H1 (cell line): ENCODE results near the gene RGS9BP. TPM values are rescaled to one million over a fixed set of nuclear protein-coding genes. Genes with fewer than 3 reads are reported as not detected.

ENCODE experiments used
- CTCF ChIA-PET: fragments of 300-600 bp; sonication (Branson Sonifier 250); formaldehyde crosslinking; loops from one replicate; lab custom pipeline; 2021; ENCODE audit not compliant: partially characterized antibody; lab: Charles Lee
- POLR2A ChIA-PET: fragments of 300-600 bp; sonication (Branson Sonifier 250); formaldehyde crosslinking; loops from one replicate; lab custom pipeline; 2021; ENCODE audit warnings: inconsistent platforms; ENCODE audit not compliant: partially characterized antibody; lab: Charles Lee
- DNase-seq, 2 experiments: peaks; one replicate each; pipeline versions ENCODE4 v3.0.0 to v3.0.0-alpha.2; 2010 to 2022; ENCODE audit warnings: low spot score in 2 of 2, low read depth in 1 of 2, mixed read lengths in 1 of 2
- FAIRE-seq: peaks from 2 replicates; lab custom pipeline; 2011; peaks lifted over from hg19 to GRCh38; lab: Jason Lieb, UNC
- H2AFZ ChIP-seq: 2 replicates; pipeline ENCODE4 v1.8.1; 2012; ENCODE audit warnings: low read length, inconsistent platforms
- H2AK5ac ChIP-seq: 2 replicates; pipeline ENCODE4 v1.6.1; 2013; ENCODE audit warnings: low read depth, low read length
- H2BK120ac ChIP-seq: replicated peaks from 2 replicates; pipeline ENCODE3; 2013; ENCODE audit warnings: low read depth, low read length, inconsistent platforms
- H2BK12ac ChIP-seq: 2 replicates; pipeline ENCODE4 v1.6.1; 2013; ENCODE audit warnings: low read depth, low read length
- H2BK15ac ChIP-seq: 2 replicates; pipeline ENCODE4 v1.6.1; 2013; ENCODE audit warnings: low read length
- H2BK20ac ChIP-seq: 2 replicates; pipeline ENCODE4 v1.6.1; 2013; ENCODE audit warnings: low read length
- H2BK5ac ChIP-seq: 2 replicates; pipeline ENCODE4 v1.6.1; 2013; ENCODE audit warnings: low read depth, low read length
- H3K14ac ChIP-seq: 2 replicates; pipeline ENCODE4 v1.6.1; 2013; ENCODE audit warnings: inconsistent platforms; ENCODE audit not compliant: insufficient read length
- H3K18ac ChIP-seq: 2 replicates; pipeline ENCODE4 v1.6.1; 2013; ENCODE audit warnings: low read length; ENCODE audit errors: extremely low read depth
- H3K23ac ChIP-seq: 2 replicates; pipeline ENCODE4 v1.6.1; 2013; ENCODE audit warnings: inconsistent platforms; ENCODE audit not compliant: insufficient read length
- H3K23me2 ChIP-seq: 2 replicates; pipeline ENCODE4 v1.6.1; 2013; ENCODE audit warnings: low read depth, low read length
- H3K27ac ChIP-seq: 2 replicates; pipeline ENCODE4 v1.6.1; 2011; ENCODE audit warnings: low read depth, low read length, inconsistent platforms
- H3K27me3 ChIP-seq, 4 experiments: replicated peaks in 1 of 4; 1 replicate in 1 of 4; 2 replicates in 3 of 4; pipeline versions ENCODE4 v1.6.1 to v1.8.1; 2011 to 2013; ENCODE audit warnings: low read length in 3 of 4, mild to moderate bottlenecking in 3 of 4, inconsistent platforms in 2 of 4, mixed read lengths in 2 of 4, moderate library complexity in 1 of 4; ENCODE audit not compliant: control insufficient read depth in 3 of 4, insufficient read depth in 3 of 4; ENCODE audit errors: extremely low read depth in 1 of 4
- H3K36me3 ChIP-seq, 4 experiments: 2 replicates each; pipeline versions ENCODE4 v1.6.1 to v1.8.1; 2011 to 2013; ENCODE audit warnings: mild to moderate bottlenecking in 4 of 4, low read length in 3 of 4, moderate library complexity in 2 of 4, control low read depth in 1 of 4, inconsistent platforms in 1 of 4; ENCODE audit not compliant: insufficient read depth in 4 of 4, control insufficient read depth in 2 of 4
- H3K4ac ChIP-seq: replicated peaks from 2 replicates; pipeline ENCODE3; 2013; ENCODE audit warnings: low read length, low read depth, mixed read lengths, inconsistent platforms; ENCODE audit not compliant: insufficient read length
- H3K4me1 ChIP-seq, 4 experiments: replicated peaks in 1 of 4; 1 replicate in 1 of 4; 2 replicates in 3 of 4; pipeline versions ENCODE4 v1.6.1 to v1.8.1; 2011 to 2013; ENCODE audit warnings: low read length in 3 of 4, inconsistent platforms in 2 of 4, mixed read lengths in 1 of 4; ENCODE audit not compliant: insufficient read depth in 4 of 4, control insufficient read depth in 3 of 4
- H3K4me2 ChIP-seq, 2 experiments: 2 replicates each; pipeline versions ENCODE4 v1.6.1 to v1.8.1; 2011 to 2013; ENCODE audit warnings: low read depth in 2 of 2, low read length in 2 of 2, control low read depth in 1 of 2, inconsistent platforms in 1 of 2, mild to moderate bottlenecking in 1 of 2; ENCODE audit not compliant: insufficient read depth in 1 of 2
- H3K4me3 ChIP-seq, 4 experiments: fragments of 200-600, 300-600 bp in 1 of 4; sonication (generic), shearing (Covaris generic), sonication (Bioruptor Twin) in 1 of 4; 2 replicates each; pipeline versions ENCODE4 v1.5.1 to v1.8.1; 2011 to 2016; ENCODE audit warnings: low read length in 4 of 4, low read depth in 3 of 4, control low read depth in 2 of 4, inconsistent platforms in 2 of 4, mild to moderate bottlenecking in 2 of 4, mixed read lengths in 1 of 4, moderate library complexity in 1 of 4; ENCODE audit not compliant: insufficient read depth in 2 of 4; ENCODE audit errors: extremely low read depth in 1 of 4
- H3K56ac ChIP-seq: replicated peaks from 2 replicates; pipeline ENCODE3; 2013; ENCODE audit warnings: low read depth, mild to moderate bottlenecking, mixed read lengths, low read length, inconsistent platforms; ENCODE audit not compliant: insufficient read length
- H3K79me1 ChIP-seq: 2 replicates; pipeline ENCODE4 v1.6.1; 2013; ENCODE audit warnings: low read depth, low read length, control low read depth
- H3K79me2 ChIP-seq, 2 experiments: 2 replicates each; pipeline versions ENCODE4 v1.6.1 to v1.8.1; 2012 to 2013; ENCODE audit warnings: low read length in 2 of 2, mild to moderate bottlenecking in 2 of 2, inconsistent platforms in 1 of 2; ENCODE audit not compliant: insufficient read depth in 2 of 2, control insufficient read depth in 1 of 2
- H3K9ac ChIP-seq, 4 experiments: replicated peaks in 1 of 4; 1 replicate in 1 of 4; 2 replicates in 3 of 4; pipeline versions ENCODE4 v1.6.1 to v1.8.1; 2011 to 2013; ENCODE audit warnings: low read depth in 3 of 4, low read length in 3 of 4, control low read depth in 2 of 4, mild to moderate bottlenecking in 2 of 4, moderate library complexity in 2 of 4, inconsistent platforms in 1 of 4; ENCODE audit errors: extremely low read depth in 1 of 4
- H3K9me3 ChIP-seq, 2 experiments: 2 replicates each; pipeline versions ENCODE4 v1.6.1 to v1.8.1; 2012 to 2013; ENCODE audit warnings: mild to moderate bottlenecking in 2 of 2, moderate library complexity in 2 of 2, control low read depth in 1 of 2, inconsistent platforms in 1 of 2, low read depth in 1 of 2, low read length in 1 of 2, mixed read lengths in 1 of 2; ENCODE audit not compliant: insufficient read depth in 2 of 2
- H4K20me1 ChIP-seq, 2 experiments: replicated peaks in 1 of 2; 2 replicates each; pipeline versions ENCODE3 to v1.8.1; 2011 to 2013; ENCODE audit warnings: inconsistent platforms in 2 of 2, low read length in 2 of 2, mild to moderate bottlenecking in 1 of 2; ENCODE audit not compliant: insufficient read depth in 2 of 2, control insufficient read depth in 1 of 2
- H4K5ac ChIP-seq: 2 replicates; pipeline ENCODE4 v1.6.1; 2013; ENCODE audit warnings: low read length, low read depth, mixed read lengths, inconsistent platforms; ENCODE audit not compliant: insufficient read length
- H4K8ac ChIP-seq: 2 replicates; pipeline ENCODE4 v1.8.0; 2013; ENCODE audit warnings: mild to moderate bottlenecking, moderate library complexity, low read length, inconsistent platforms; ENCODE audit not compliant: insufficient read depth; ENCODE audit errors: extremely low read depth
- H4K91ac ChIP-seq: replicated peaks from 2 replicates; pipeline ENCODE3; 2013; ENCODE audit warnings: low read length, mixed read lengths, inconsistent platforms; ENCODE audit not compliant: insufficient read length
- BCL11A ChIP-seq, 2 experiments: IDR thresholded peaks; one replicate each; pipeline ENCODE4 v1.6.1; 2011; ENCODE audit warnings: low read depth in 2 of 2, low read length in 2 of 2, mild to moderate bottlenecking in 2 of 2
- CHD1 ChIP-seq: IDR thresholded peaks from 2 replicates; pipeline ENCODE4 v1.6.1; 2012; ENCODE audit warnings: low read depth, low read length, improper control_type of control experiment
- CREB1 ChIP-seq: IDR thresholded peaks from 2 replicates; pipeline ENCODE4 v1.6.1; 2012; ENCODE audit warnings: inconsistent platforms
- CTBP2 ChIP-seq: IDR thresholded peaks from 2 replicates; pipeline ENCODE4 v1.7.0; 2011; ENCODE audit warnings: borderline replicate concordance, mild to moderate bottlenecking, moderate library complexity, mixed read lengths, low read length; ENCODE audit not compliant: insufficient read depth, insufficient read length
- EGR1 ChIP-seq: IDR thresholded peaks from 2 replicates; pipeline ENCODE4 v1.6.1; 2011; ENCODE audit warnings: low read depth, low read length, borderline replicate concordance
- EP300 ChIP-seq, 2 experiments: IDR thresholded peaks; 1 replicate in 1 of 2; 2 replicates in 1 of 2; pipeline ENCODE4 v1.6.1; 2011 to 2012; ENCODE audit warnings: low read depth in 2 of 2, low read length in 2 of 2, mild to moderate bottlenecking in 2 of 2, borderline replicate concordance in 1 of 2, inconsistent platforms in 1 of 2, moderate library complexity in 1 of 2
- EZH2 ChIP-seq: fragments of 200-600 bp; sonication (generic); IDR thresholded peaks from 2 replicates; pipeline ENCODE4 v1.7.1; 2012; ENCODE audit warnings: low read depth, mild to moderate bottlenecking, moderate library complexity, low read length, inconsistent platforms; ENCODE audit not compliant: severe bottlenecking
- GABPA ChIP-seq: IDR thresholded peaks from 2 replicates; pipeline ENCODE4 v1.6.1; 2011; ENCODE audit warnings: mild to moderate bottlenecking, low read length, moderate library complexity, borderline replicate concordance; ENCODE audit not compliant: insufficient read depth
- JUN ChIP-seq: IDR thresholded peaks from 2 replicates; pipeline ENCODE4 v1.6.1; 2011; ENCODE audit warnings: low read depth, mild to moderate bottlenecking, improper control_type of control experiment, low read length
- JUND ChIP-seq: IDR thresholded peaks from 2 replicates; pipeline ENCODE4 v1.6.1; 2011; ENCODE audit warnings: mild to moderate bottlenecking, improper control_type of control experiment, low read length
- POU5F1 ChIP-seq: IDR thresholded peaks from 2 replicates; pipeline ENCODE4 v1.6.1; 2011; ENCODE audit warnings: low read depth, mild to moderate bottlenecking, low read length, moderate library complexity
- SIRT6 ChIP-seq: IDR thresholded peaks from one replicate; pipeline ENCODE4 v1.7.1; 2012; ENCODE audit warnings: low read length, inconsistent platforms
- SP4 ChIP-seq: IDR thresholded peaks from 2 replicates; pipeline ENCODE4 v1.6.1; 2012; ENCODE audit warnings: low read length, inconsistent platforms
- WGBS, 2 experiments: shearing (Covaris generic) in 1 of 2; methylation state at CpG; one replicate each; pipeline versions ENCODE4 v1.1.6 to v1.1.7; 2013 to 2015; ENCODE audit warnings: low lambda C conversion rate in 2 of 2, mixed read lengths in 2 of 2, inconsistent platforms in 1 of 2, low coverage in 1 of 2, missing lambda C conversion rate in 1 of 2; ENCODE audit not compliant: insufficient replicate concordance in 2 of 2, insufficient coverage in 1 of 2, insufficient read length in 1 of 2; ENCODE audit errors: extremely low coverage in 1 of 2, missing lambda C conversion rate in 1 of 2; 5-methylcytosine and 5-hydroxymethylcytosine counted together
- polyA plus RNA-seq, 7 experiments: library from polyadenylated mRNA; depleted of rRNA in 3 of 7; stranded (reverse) in 5 of 7; unstranded in 2 of 7; fragments of >200 nt in 5 of 7; fragments of 200-250 nt in 2 of 7; gene quantifications; 1 replicate in 5 of 7; 2 replicates in 1 of 7; 4 replicates in 1 of 7; pipeline versions ENCODE4 v1.2.1 to v1.2.3, GENCODE V29; 2011 to 2013; ENCODE audit warnings: missing spikeins in 2 of 7, mixed read lengths in 2 of 7
- total RNA-seq: library from RNA; stranded (reverse); fragmentation: NEBNext Ultra II Directional; extraction: Animal tissue kit (Norgen Biotek cat#: 25700); gene quantifications from 2 replicates; pipeline ENCODE4 v1.2.1, GENCODE V29; 2021
- TF ChIP-seq, protein P1 (sequence below): IDR thresholded peaks from 2 replicates; pipeline ENCODE4 v1.6.1; 2012; ENCODE audit warnings: inconsistent platforms

RGS9BP gene
- total and polyA plus RNA-seq, 2 of the 8 experiments (the other 6 are each of a cell fraction or from before 2014, with no cell fraction given) = 0.11 to 0.26 TPM

DNA sequence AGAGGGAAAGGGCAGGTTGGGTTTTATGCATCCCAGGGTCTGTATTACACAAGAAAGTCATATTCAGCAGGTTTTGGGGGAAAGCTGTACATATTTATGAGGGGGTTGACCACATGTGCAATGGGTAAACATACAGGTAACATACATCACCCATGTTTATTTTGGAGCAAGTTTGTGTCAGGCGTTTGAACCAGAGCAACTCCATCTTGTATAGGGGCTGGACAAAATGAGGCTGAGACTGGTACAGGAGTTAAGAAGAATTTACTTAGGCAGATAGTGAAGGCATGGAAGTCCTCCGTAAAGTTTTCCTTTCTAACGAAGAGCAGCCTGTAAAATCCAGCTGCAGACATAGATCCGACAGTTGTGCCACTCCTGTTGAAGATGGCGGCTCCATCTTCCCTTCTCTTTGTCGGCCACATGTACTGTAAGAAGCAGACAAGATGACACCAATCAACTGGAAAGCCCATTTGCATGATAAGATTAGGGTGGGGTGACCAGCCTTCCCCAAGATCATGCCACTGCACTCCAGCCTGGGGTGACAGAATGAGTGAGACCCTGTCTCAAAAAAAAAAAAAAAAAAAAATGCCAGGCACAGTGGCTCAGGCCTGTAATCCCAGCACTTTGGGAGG, 11.3 kb downstream of the RGS9BP start:
- H4K5ac ChIP-seq = no peak overlapping the region
- no peak for DNase-seq
- no peak overlapping the region for H3K14ac ChIP-seq
- H3K27ac ChIP-seq = no peak overlapping the region
- no peak overlapping the region for H4K8ac ChIP-seq
- H3K18ac ChIP-seq = no peak overlapping the region
- peaks cover 0 to 7% (median 3%) of the 10 kb centered on the region in 4 experiments; a peak in 2 of 7 replicates for H3K27me3 ChIP-seq
- no peak overlapping the region for H2BK15ac ChIP-seq
- H3K23me2 ChIP-seq = peaks cover 2% of the 10 kb centered on the region; the same call in 1 of the 2 replicates
- ChIA-PET CTCF (no interaction called here), POLR2A (interaction anchor here (0.6 to 1.8 kb wide), 2 partner anchors 9 to 118 kb away, joined by 3 to 4 read pairs; no protein-coding TSS in a partner anchor)
- no peaks in the 10 kb centered on the region for H3K79me2 ChIP-seq
- H2BK120ac ChIP-seq = no peak overlapping the region
- no peak overlapping the region for H3K9ac ChIP-seq
- H3K4me2 ChIP-seq = no peak overlapping the region
- WGBS, 2 experiments = 94% methylated on average over 6 of the region's 6 CpGs; no CpG with 5 or more reads in 1 of the 2 experiments
- no peak overlapping the region for H2BK12ac ChIP-seq
- H2BK5ac ChIP-seq = no peak overlapping the region
- H3K9me3 ChIP-seq = no peaks in the 10 kb centered on the region
- no peak overlapping the region for H2BK20ac ChIP-seq
- no peak overlapping the region for H3K23ac ChIP-seq
- no peaks in the 10 kb centered on the region for H3K4me1 ChIP-seq
- H3K4me3 ChIP-seq = no peak overlapping the region
- no peak overlapping the region for H2AK5ac ChIP-seq
- no peak overlapping the region for H3K56ac ChIP-seq
- no peaks in the 10 kb centered on the region for H3K36me3 ChIP-seq
- no peaks in the 10 kb centered on the region for H3K79me1 ChIP-seq
- H4K91ac ChIP-seq = no peak overlapping the region
- no peak overlapping the region for H2AFZ ChIP-seq
- no peak overlapping the region for H3K4ac ChIP-seq
- FAIRE-seq = no peak
- H4K20me1 ChIP-seq = peaks cover 0 to 1% of the 10 kb centered on the region in 2 experiments
- TF ChIP-seq EZH2 = no peak
- TF ChIP-seq CHD1 = no peak
- no peak for TF ChIP-seq JUN
- TF ChIP-seq GABPA = no peak
- no peak for TF ChIP-seq SIRT6
- no peak for TF ChIP-seq CTBP2
- no peak for TF ChIP-seq EP300 (IDR thresholded peaks at IDR 0.05; ENCODE audit: borderline replicate concordance in 1 of 2, low read depth in 2 of 2, low read length in 2 of 2)
- no peak for TF ChIP-seq POU5F1
- TF ChIP-seq CREB1 = no peak
- TF ChIP-seq, protein P1, sequence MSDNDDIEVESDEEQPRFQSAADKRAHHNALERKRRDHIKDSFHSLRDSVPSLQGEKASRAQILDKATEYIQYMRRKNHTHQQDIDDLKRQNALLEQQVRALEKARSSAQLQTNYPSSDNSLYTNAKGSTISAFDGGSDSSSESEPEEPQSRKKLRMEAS = no peak
- TF ChIP-seq EGR1 = no peak
- no peak for TF ChIP-seq SP4
- no peak for TF ChIP-seq BCL11A (IDR thresholded peaks at IDR 0.05; ENCODE audit: low read depth in 2 of 2, low read length in 2 of 2)
- no peak for TF ChIP-seq JUND
